Neutrophil (primary cell): ENCODE measurements around the gene ZNF267.

Experiments used
- H3K27ac ChIP-seq: fragments of 200-600 bp; sonication (generic); 2 replicates; pipeline ENCODE4 v1.5.1; 2016; ENCODE audit warnings: mild to moderate bottlenecking, moderate library complexity
- H3K27me3 ChIP-seq: fragments of 200-600 bp; sonication (generic); 2 replicates; pipeline ENCODE4 v1.6.0; 2016; ENCODE audit warnings: mild to moderate bottlenecking
- H3K36me3 ChIP-seq: fragments of 200-600 bp; sonication (generic); 2 replicates; pipeline ENCODE4 v1.5.1; 2017
- H3K4me1 ChIP-seq, 2 experiments: fragments of 200-600 bp in 1 of 2; sonication (generic) in 1 of 2; 1 replicate in 1 of 2; 2 replicates in 1 of 2; pipeline versions ENCODE4 v1.5.1 to v1.6.1; 2013 to 2016; ENCODE audit warnings: low read depth in 1 of 2, low read length in 1 of 2, mild to moderate bottlenecking in 1 of 2, moderate library complexity in 1 of 2; ENCODE audit not compliant: control insufficient read depth in 1 of 2, insufficient read depth in 1 of 2
- H3K4me3 ChIP-seq, 2 experiments: fragments of 200-600 bp in 1 of 2; sonication (generic) in 1 of 2; 1 replicate in 1 of 2; 2 replicates in 1 of 2; pipeline ENCODE4 v1.5.1; 2013 to 2016; ENCODE audit warnings: low read depth in 1 of 2, low read length in 1 of 2, mild to moderate bottlenecking in 1 of 2, moderate library complexity in 1 of 2
- H3K9me3 ChIP-seq: fragments of 200-600 bp; sonication (generic); 2 replicates; pipeline ENCODE4 v1.5.1; 2016
- CTCF ChIP-seq: fragments of 200-600 bp; sonication (generic); IDR thresholded peaks from 2 replicates; pipeline ENCODE4 v1.5.1; 2016; ENCODE audit warnings: antibody characterized with exemption

ZNF267 gene

GRCh38 chr16:31860508-31860907 is 13.1 kb upstream of the ZNF267 start:
- no peaks in the 10 kb centered on the region for H3K36me3 ChIP-seq
- no peak overlapping the region for H3K4me3 ChIP-seq
- peaks cover 16% of the 10 kb centered on the region for H3K27me3 ChIP-seq
- no peaks in the 10 kb centered on the region for H3K4me1 ChIP-seq
- TF ChIP-seq CTCF = no peak
- H3K9me3 ChIP-seq = no peaks in the 10 kb centered on the region
- H3K27ac ChIP-seq = no peak overlapping the region

- Histone ChIP-seq H3K36me3 (no peaks in the 10 kb centered on the region), H3K4me1 (no peaks in the 10 kb centered on the region), H3K4me3 (no peak overlapping the region), H3K27ac (no peak overlapping the region), H3K9me3 (no peaks in the 10 kb centered on the region), H3K27me3 (peaks cover 16% of the 10 kb centered on the region)
- TF ChIP-seq CTCF = no peak
These were observed 12.2 kb upstream of the ZNF267 start for GRCh38 chr16:31861455-31861854.

- H3K9me3 ChIP-seq = no peaks in the 10 kb centered on the region
- H3K27ac ChIP-seq = no peak overlapping the region
- peaks cover 16% of the 10 kb centered on the region for H3K27me3 ChIP-seq
- no peak overlapping the region for H3K4me3 ChIP-seq
- TF ChIP-seq CTCF = no peak
- no peaks in the 10 kb centered on the region for H3K4me1 ChIP-seq
- H3K36me3 ChIP-seq = no peaks in the 10 kb centered on the region
These were observed 10.8 kb upstream of the ZNF267 start for GRCh38 chr16:31862761-31863160.

- no peak for TF ChIP-seq CTCF
- Histone ChIP-seq H3K9me3 (no peaks in the 10 kb centered on the region), H3K4me1 (peaks cover 41 to 48% of the 10 kb centered on the region in 2 experiments), H3K27me3 (no peaks in the 10 kb centered on the region), H3K4me3 (no peak overlapping the region), H3K36me3 (no peaks in the 10 kb centered on the region), H3K27ac (peak overlapping the region; percentile 99)
These were observed 5.4 kb upstream of the ZNF267 start for GRCh38 chr16:31868164-31868563.

- Histone ChIP-seq H3K9me3 (no peaks in the 10 kb centered on the region), H3K4me3 (peak overlapping the region; percentile 57 to 58), H3K27me3 (no peaks in the 10 kb centered on the region), H3K4me1 (peaks cover 44 to 50% of the 10 kb centered on the region in 2 experiments), H3K36me3 (no peaks in the 10 kb centered on the region), H3K27ac (peak overlapping the region; percentile 99)
- peak; percentile 89 for TF ChIP-seq CTCF
These were observed 4.9 kb upstream of the ZNF267 start for GRCh38 chr16:31868691-31869167.
